ENCODE data around the gene MASTL.
A peak's percentile ranks its signal among the peaks of the same experiment; 100 is the strongest.

MASTL gene

GRCh38 chr10:27207350-27207749 lies 52.2 kb downstream of the MASTL start:
- in situ Hi-C loops (cut with MboI; ENCODE audit: low pct_unique_long_range_greater_than_20kb, low sequenced_read_pairs): no loop called here
- DNase-seq: no peak

- in situ Hi-C loops (cut with MboI; ENCODE audit: low pct_unique_long_range_greater_than_20kb, low sequenced_read_pairs): no loop called here
These were observed 68.8 kb downstream of the MASTL start for GRCh38 chr10:27223964-27224363.

GRCh38 chr10:27225011-27225590 lies 69.9 kb downstream of the MASTL start:
- no peak for DNase-seq
- in situ Hi-C loops (cut with MboI; ENCODE audit: low pct_unique_long_range_greater_than_20kb, low sequenced_read_pairs): no loop called here

More at GRCh38 chr10:27223964-27224363, 68.8 kb downstream of the MASTL start:
- peak; percentile 53 for DNase-seq

- in situ Hi-C loops (cut with MboI; ENCODE audit: low pct_unique_long_range_greater_than_20kb, low sequenced_read_pairs): no loop called here
- no peak for DNase-seq
These were observed 70.6 kb downstream of the MASTL start for GRCh38 chr10:27225642-27226257.

GRCh38 chr10:27230022-27230421 lies 74.9 kb downstream of the MASTL start:
- in situ Hi-C loops (cut with MboI; ENCODE audit: low pct_unique_long_range_greater_than_20kb, low sequenced_read_pairs): no loop called here

GRCh38 chr10:27235706-27236105 lies 80.6 kb downstream of the MASTL start:
- in situ Hi-C loops (cut with MboI; ENCODE audit: low pct_unique_long_range_greater_than_20kb, low sequenced_read_pairs): no loop called here
- no peak for DNase-seq

More at GRCh38 chr10:27230022-27230421, 74.9 kb downstream of the MASTL start:
- no peak for DNase-seq
